ENCODE results near the gene UTS2B.

UTS2B gene

DNA sequence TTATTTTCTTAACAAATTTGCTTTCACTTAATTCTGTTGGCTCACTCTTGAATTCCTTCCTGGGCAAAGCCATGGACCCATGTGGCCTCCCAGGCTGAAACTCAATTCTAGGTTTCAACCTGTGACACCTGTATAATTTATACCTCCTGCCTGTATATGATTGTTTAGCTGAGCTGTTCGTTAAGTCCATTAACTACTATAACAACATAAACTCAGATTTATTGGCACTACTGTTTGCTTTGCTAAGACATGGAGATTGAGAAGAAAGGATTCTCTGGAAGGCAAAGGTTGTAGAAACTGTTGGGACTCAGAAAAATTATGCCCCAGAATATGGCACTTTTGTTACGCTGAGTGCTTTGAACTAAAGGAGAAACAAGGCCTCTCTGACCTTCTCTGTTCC, 27.9 kb downstream of the UTS2B start:
- Histone ChIP-seq H4K20me1 (ENCODE audit: insufficient read depth, low read length) (no peaks in the 10 kb centered on the region), H3K79me2 (ENCODE audit: insufficient read depth, low read length) (no peaks in the 10 kb centered on the region), H3K27ac (ENCODE audit: low read length) (no peak overlapping the region), H3K9ac (ENCODE audit: low read depth, low read length) (no peak overlapping the region), H3K4me1 (ENCODE audit: insufficient read depth, low read length) (no peaks in the 10 kb centered on the region), H3K27me3 (ENCODE audit: insufficient read depth, low read length, poor library complexity) (no peaks in the 10 kb centered on the region), H3K4me3 (ENCODE audit: low read depth in 1 of 2, low read length in 2 of 2) (no peak overlapping the region), H3K4me2 (ENCODE audit: insufficient read depth, low read length) (no peak overlapping the region), H3K9me3 (ENCODE audit: insufficient read depth, low read length, severe bottlenecking) (no peaks in the 10 kb centered on the region), H2AFZ (ENCODE audit: low read depth, low read length) (no peak overlapping the region), H3K36me3 (ENCODE audit: insufficient read depth, low read length) (no peaks in the 10 kb centered on the region)
- ATAC-seq (ENCODE audit: insufficient read depth, low read depth) (no peak), DNase-seq (no peak)
- TF ChIP-seq, protein P1, sequence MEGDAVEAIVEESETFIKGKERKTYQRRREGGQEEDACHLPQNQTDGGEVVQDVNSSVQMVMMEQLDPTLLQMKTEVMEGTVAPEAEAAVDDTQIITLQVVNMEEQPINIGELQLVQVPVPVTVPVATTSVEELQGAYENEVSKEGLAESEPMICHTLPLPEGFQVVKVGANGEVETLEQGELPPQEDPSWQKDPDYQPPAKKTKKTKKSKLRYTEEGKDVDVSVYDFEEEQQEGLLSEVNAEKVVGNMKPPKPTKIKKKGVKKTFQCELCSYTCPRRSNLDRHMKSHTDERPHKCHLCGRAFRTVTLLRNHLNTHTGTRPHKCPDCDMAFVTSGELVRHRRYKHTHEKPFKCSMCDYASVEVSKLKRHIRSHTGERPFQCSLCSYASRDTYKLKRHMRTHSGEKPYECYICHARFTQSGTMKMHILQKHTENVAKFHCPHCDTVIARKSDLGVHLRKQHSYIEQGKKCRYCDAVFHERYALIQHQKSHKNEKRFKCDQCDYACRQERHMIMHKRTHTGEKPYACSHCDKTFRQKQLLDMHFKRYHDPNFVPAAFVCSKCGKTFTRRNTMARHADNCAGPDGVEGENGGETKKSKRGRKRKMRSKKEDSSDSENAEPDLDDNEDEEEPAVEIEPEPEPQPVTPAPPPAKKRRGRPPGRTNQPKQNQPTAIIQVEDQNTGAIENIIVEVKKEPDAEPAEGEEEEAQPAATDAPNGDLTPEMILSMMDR (IDR thresholded peaks at IDR 0.05; ENCODE audit: borderline replicate concordance, extremely low read depth, low read length, poor library complexity, severe bottlenecking): no peak

DNA sequence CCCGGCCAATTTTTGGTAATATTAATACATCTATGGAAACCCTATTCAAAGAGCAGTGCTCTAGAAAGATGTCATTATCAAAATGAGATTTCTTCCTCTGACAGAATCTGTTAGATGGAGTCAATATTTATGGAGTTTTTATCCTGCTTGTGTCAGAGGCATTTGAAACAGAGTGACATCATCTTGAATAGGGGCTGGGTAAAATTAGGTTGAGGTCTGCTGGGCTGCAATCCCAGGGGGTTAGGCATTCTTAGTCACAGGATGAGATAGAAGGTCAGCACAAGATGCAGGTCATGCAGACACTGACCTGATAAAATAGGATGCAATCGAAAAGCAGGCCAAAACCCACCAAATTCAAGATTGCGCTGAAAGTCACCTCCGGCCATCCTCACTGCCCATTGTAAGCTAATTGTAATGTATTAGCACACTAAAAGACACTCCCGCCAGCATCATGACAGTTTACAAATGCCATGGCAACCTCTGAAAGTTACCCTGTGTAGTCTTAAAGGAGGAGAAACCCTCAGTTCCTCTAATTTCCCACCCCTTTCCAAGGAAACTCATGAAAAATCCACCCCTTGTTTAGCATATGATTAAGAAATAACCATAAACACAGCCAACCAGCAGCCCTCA, 28.4 kb downstream of the UTS2B start:
- Histone ChIP-seq H4K20me1 (ENCODE audit: insufficient read depth, low read length) (no peaks in the 10 kb centered on the region), H2AFZ (ENCODE audit: low read depth, low read length) (no peak overlapping the region), H3K4me2 (ENCODE audit: insufficient read depth, low read length) (no peak overlapping the region), H3K4me3 (ENCODE audit: low read depth in 1 of 2, low read length in 2 of 2) (no peak overlapping the region), H3K27me3 (ENCODE audit: insufficient read depth, low read length, poor library complexity) (no peaks in the 10 kb centered on the region), H3K27ac (ENCODE audit: low read length) (no peak overlapping the region), H3K9ac (ENCODE audit: low read depth, low read length) (no peak overlapping the region), H3K9me3 (ENCODE audit: insufficient read depth, low read length, severe bottlenecking) (no peaks in the 10 kb centered on the region), H3K4me1 (ENCODE audit: insufficient read depth, low read length) (no peaks in the 10 kb centered on the region), H3K79me2 (ENCODE audit: insufficient read depth, low read length) (no peaks in the 10 kb centered on the region), H3K36me3 (ENCODE audit: insufficient read depth, low read length) (no peaks in the 10 kb centered on the region)
- no peak for TF ChIP-seq EZH2 (IDR thresholded peaks at IDR 0.05; ENCODE audit: borderline replicate concordance, low read depth, low read length, severe bottlenecking)
- TF ChIP-seq, protein P1 (IDR thresholded peaks at IDR 0.05; ENCODE audit: borderline replicate concordance, extremely low read depth, low read length, poor library complexity, severe bottlenecking): no peak
- no peak for DNase-seq
- ATAC-seq (ENCODE audit: insufficient read depth, low read depth): no peak

DNA sequence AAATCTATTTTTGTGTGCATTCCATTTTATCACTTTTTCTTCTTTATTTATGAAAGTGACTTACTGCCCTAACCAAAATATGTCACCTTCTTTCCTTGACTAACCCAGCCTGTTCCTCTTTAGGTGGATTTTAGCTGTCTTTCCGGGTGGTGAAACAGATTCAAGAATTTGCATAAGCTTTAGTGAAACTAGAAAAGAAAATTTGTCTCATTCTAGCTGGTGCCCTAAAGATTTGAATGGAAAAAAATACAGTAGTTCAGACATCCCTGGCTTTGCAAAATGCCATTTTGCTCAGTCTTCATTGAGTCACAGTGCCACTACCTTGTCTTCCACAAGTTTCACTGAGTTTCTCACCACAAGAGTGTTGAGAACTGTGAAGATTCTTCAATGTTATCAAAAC, 29.3 kb downstream of the UTS2B start:
- Histone ChIP-seq H3K27ac (ENCODE audit: low read length) (no peak overlapping the region), H3K27me3 (ENCODE audit: insufficient read depth, low read length, poor library complexity) (no peaks in the 10 kb centered on the region), H4K20me1 (ENCODE audit: insufficient read depth, low read length) (no peaks in the 10 kb centered on the region), H3K79me2 (ENCODE audit: insufficient read depth, low read length) (no peaks in the 10 kb centered on the region), H3K4me3 (ENCODE audit: low read depth in 1 of 2, low read length in 2 of 2) (no peak overlapping the region), H3K36me3 (ENCODE audit: insufficient read depth, low read length) (no peaks in the 10 kb centered on the region), H3K4me1 (ENCODE audit: insufficient read depth, low read length) (no peaks in the 10 kb centered on the region), H3K9me3 (ENCODE audit: insufficient read depth, low read length, severe bottlenecking) (no peaks in the 10 kb centered on the region), H3K9ac (ENCODE audit: low read depth, low read length) (no peak overlapping the region), H3K4me2 (ENCODE audit: insufficient read depth, low read length) (no peak overlapping the region), H2AFZ (ENCODE audit: low read depth, low read length) (no peak overlapping the region)
- TF ChIP-seq, protein P1 (IDR thresholded peaks at IDR 0.05; ENCODE audit: borderline replicate concordance, extremely low read depth, low read length, poor library complexity, severe bottlenecking): no peak
- TF ChIP-seq EZH2 (IDR thresholded peaks at IDR 0.05; ENCODE audit: borderline replicate concordance, low read depth, low read length, severe bottlenecking): no peak
- ATAC-seq (ENCODE audit: insufficient read depth, low read depth): no peak
- no peak for DNase-seq

DNA sequence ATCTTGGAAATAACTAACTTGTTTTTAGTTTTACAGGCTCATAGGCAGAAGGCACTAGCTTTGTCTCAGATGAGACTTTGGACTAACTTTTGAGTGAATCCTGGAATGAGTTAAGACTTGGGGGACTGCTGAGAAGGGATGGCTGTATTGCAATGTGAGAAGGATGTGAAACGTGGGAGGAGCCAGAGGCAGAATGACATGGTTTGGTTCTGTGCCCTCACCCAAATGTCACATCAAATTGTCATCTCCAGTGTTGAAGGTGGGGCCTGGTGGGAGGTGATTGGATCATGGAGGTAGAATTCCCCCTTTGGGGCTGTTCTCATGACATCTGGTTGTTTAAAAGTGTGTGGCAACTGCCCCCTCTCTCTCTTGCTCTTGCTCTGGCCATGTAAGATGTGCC, 29.9 kb downstream of the UTS2B start:
- H3K27me3 ChIP-seq (ENCODE audit: insufficient read depth, low read length, poor library complexity): no peaks in the 10 kb centered on the region
- H3K4me1 ChIP-seq (ENCODE audit: insufficient read depth, low read length): no peaks in the 10 kb centered on the region
- DNase-seq (no peak), ATAC-seq (ENCODE audit: insufficient read depth, low read depth) (no peak)
- no peaks in the 10 kb centered on the region for H3K36me3 ChIP-seq (ENCODE audit: insufficient read depth, low read length)
- H3K79me2 ChIP-seq (ENCODE audit: insufficient read depth, low read length): no peaks in the 10 kb centered on the region
- H3K4me3 ChIP-seq (ENCODE audit: low read depth in 1 of 2, low read length in 2 of 2): no peak overlapping the region
- H2AFZ ChIP-seq (ENCODE audit: low read depth, low read length): no peak overlapping the region
- H3K27ac ChIP-seq (ENCODE audit: low read length): no peak overlapping the region
- no peaks in the 10 kb centered on the region for H3K9me3 ChIP-seq (ENCODE audit: insufficient read depth, low read length, severe bottlenecking)
- no peaks in the 10 kb centered on the region for H4K20me1 ChIP-seq (ENCODE audit: insufficient read depth, low read length)
- TF ChIP-seq, protein P1 (IDR thresholded peaks at IDR 0.05; ENCODE audit: borderline replicate concordance, extremely low read depth, low read length, poor library complexity, severe bottlenecking): no peak
- no peak for TF ChIP-seq EZH2 (IDR thresholded peaks at IDR 0.05; ENCODE audit: borderline replicate concordance, low read depth, low read length, severe bottlenecking)
- no peak overlapping the region for H3K4me2 ChIP-seq (ENCODE audit: insufficient read depth, low read length)
- no peak overlapping the region for H3K9ac ChIP-seq (ENCODE audit: low read depth, low read length)

Data from DND-41 (cell line).